ENCODE data around the gene DTWD2. TPM values are rescaled to one million over a fixed set of nuclear protein-coding genes. Genes with fewer than 3 reads are reported as not detected.
A peak's percentile ranks its signal among the peaks of the same experiment; 100 is the strongest.

Gene DTWD2
- total RNA-seq, 2 donors from 2014 or later = 2.3 to 3.2 TPM

DNA sequence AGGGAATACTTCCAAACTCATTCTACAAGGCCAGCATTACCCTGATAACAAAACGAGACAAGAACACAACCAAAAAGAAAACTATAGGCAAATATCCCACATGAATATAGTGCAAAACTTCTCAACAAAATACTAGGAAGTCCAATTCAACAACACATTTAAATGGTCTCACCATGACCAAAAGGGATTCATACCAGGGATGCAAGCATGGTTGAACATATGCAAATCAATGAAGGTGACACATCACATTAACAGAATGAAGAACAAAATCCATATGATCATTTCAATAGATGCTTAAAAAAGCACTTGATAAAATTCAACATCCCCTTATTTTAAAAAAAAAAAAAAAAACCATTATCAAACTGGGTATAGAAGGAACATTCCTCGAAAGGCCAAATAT lies 186.0 kb downstream of the DTWD2 start:
- H3K36me3 Mint-ChIP-seq (ENCODE audit: insufficient read depth in 2 of 2) = no peaks in the 10 kb centered on the region
- H3K4me1 Mint-ChIP-seq (ENCODE audit: low read depth) = no peaks in the 10 kb centered on the region
- no peaks in the 10 kb centered on the region for H3K27me3 Mint-ChIP-seq (ENCODE audit: low read depth)
- H3K27ac Mint-ChIP-seq = no peak overlapping the region
- peaks cover 0 to 2% of the 10 kb centered on the region in 2 donors for H3K9me3 Mint-ChIP-seq
- DNase-seq = no peak
- H3K4me3 Mint-ChIP-seq = no peak overlapping the region
- no peak for ATAC-seq (replicated peaks in 1 of 2)

DNA sequence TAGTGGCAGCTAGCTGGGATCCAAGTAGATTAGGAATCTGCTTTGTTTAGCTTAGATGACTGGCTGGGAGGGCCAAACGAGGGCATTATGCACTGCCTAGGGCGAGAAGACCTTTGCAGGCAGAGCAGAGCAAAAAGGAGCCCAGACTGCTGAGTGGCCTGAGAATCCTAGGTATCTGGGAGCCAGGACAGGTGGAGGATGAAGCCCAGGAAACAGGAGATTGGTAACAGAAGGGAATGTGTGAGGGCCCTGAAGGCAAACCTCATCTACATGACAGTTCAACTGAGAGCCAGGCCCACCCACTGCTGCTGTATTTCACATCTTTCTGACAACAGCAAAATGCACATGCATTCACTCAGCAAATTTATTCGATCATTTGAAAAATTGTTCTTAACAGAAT lies 192.3 kb downstream of the DTWD2 start:
- no peaks in the 10 kb centered on the region for H3K36me3 Mint-ChIP-seq (ENCODE audit: insufficient read depth in 2 of 2)
- no peak for ATAC-seq (replicated peaks in 1 of 2)
- H3K27ac Mint-ChIP-seq = no peak overlapping the region
- no peaks in the 10 kb centered on the region for H3K4me1 Mint-ChIP-seq (ENCODE audit: low read depth)
- no peak for DNase-seq
- no peaks in the 10 kb centered on the region for H3K9me3 Mint-ChIP-seq
- H3K4me3 Mint-ChIP-seq = no peak overlapping the region
- no peaks in the 10 kb centered on the region for H3K27me3 Mint-ChIP-seq (ENCODE audit: low read depth)

DNA sequence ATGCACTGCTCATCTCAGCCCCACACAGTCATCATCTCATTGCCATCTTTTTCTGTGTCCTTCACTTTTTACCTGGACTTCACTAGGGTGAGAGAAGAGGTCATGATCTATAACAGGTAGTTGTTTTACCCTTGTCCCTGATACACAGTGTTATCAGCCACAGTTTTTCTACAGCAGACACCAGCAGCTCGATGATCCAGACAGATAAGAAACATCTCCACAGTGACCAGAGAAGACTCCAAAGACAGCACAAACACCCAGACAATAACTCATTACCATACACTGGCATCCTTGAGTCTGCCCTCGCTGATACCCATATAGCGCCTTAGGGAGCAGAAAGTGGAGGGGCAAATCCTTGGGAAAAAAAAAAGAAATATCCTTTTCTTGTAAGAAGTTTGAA lies 194.1 kb downstream of the DTWD2 start:
- H3K27ac Mint-ChIP-seq = no peak overlapping the region
- no peaks in the 10 kb centered on the region for H3K27me3 Mint-ChIP-seq (ENCODE audit: low read depth)
- ATAC-seq (replicated peaks in 1 of 2) (no peak), DNase-seq (no peak)
- no peaks in the 10 kb centered on the region for H3K36me3 Mint-ChIP-seq (ENCODE audit: insufficient read depth in 2 of 2)
- no peaks in the 10 kb centered on the region for H3K4me1 Mint-ChIP-seq (ENCODE audit: low read depth)
- H3K9me3 Mint-ChIP-seq = no peaks in the 10 kb centered on the region
- H3K4me3 Mint-ChIP-seq = no peak overlapping the region

DNA sequence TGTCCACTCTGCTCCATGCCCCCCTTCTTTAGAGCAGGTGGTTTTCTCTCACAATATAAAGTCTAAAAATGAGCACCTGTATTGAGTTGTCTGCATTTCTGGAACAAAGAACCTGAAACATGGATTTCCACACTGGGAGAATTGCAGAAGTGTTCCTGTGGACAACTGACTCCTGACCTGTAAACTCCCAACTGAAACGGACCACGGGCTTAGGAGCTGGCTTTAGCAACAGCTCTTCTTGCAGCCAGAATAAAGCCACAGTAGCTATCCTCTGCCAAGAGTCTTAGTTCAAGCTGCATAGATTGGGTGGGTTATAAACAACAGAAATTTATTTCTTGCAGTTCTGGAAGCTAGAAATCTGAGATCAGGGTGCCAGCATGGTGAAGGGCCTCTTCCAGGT lies 194.7 kb downstream of the DTWD2 start:
- H3K27ac Mint-ChIP-seq = no peak overlapping the region
- H3K36me3 Mint-ChIP-seq (ENCODE audit: insufficient read depth in 2 of 2) = no peaks in the 10 kb centered on the region
- DNase-seq = no peak
- H3K4me1 Mint-ChIP-seq (ENCODE audit: low read depth) = no peaks in the 10 kb centered on the region
- H3K9me3 Mint-ChIP-seq = no peaks in the 10 kb centered on the region
- no peaks in the 10 kb centered on the region for H3K27me3 Mint-ChIP-seq (ENCODE audit: low read depth)
- H3K4me3 Mint-ChIP-seq = no peak overlapping the region
- ATAC-seq (replicated peaks in 1 of 2) = no peak

DNA sequence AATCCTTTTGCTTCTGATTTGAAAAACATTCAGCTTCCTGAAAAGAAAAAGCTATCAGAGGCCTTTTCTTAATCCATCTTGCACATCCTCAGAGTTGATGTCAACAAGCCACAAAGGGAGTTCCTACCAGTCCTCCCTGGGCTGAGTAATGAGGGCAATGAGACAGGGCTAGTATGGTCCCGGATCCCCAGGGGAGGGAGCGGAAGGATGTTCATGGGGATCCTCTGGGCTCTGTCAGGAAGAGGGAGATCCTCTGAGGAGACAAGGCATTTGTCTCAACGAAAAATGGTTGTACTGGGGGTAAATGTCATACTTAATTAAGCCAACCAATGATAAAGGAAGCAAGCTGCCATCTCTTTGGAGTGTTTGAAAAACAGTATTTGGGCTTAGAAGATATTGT lies 195.3 kb downstream of the DTWD2 start:
- Mint-ChIP-seq H3K36me3 (ENCODE audit: insufficient read depth in 2 of 2) (no peaks in the 10 kb centered on the region), H3K27ac (no peak overlapping the region), H3K9me3 (no peaks in the 10 kb centered on the region), H3K27me3 (ENCODE audit: low read depth) (no peaks in the 10 kb centered on the region), H3K4me1 (ENCODE audit: low read depth) (no peaks in the 10 kb centered on the region), H3K4me3 (no peak overlapping the region)
- DNase-seq (no peak), ATAC-seq (replicated peaks in 1 of 2) (no peak)

DNA sequence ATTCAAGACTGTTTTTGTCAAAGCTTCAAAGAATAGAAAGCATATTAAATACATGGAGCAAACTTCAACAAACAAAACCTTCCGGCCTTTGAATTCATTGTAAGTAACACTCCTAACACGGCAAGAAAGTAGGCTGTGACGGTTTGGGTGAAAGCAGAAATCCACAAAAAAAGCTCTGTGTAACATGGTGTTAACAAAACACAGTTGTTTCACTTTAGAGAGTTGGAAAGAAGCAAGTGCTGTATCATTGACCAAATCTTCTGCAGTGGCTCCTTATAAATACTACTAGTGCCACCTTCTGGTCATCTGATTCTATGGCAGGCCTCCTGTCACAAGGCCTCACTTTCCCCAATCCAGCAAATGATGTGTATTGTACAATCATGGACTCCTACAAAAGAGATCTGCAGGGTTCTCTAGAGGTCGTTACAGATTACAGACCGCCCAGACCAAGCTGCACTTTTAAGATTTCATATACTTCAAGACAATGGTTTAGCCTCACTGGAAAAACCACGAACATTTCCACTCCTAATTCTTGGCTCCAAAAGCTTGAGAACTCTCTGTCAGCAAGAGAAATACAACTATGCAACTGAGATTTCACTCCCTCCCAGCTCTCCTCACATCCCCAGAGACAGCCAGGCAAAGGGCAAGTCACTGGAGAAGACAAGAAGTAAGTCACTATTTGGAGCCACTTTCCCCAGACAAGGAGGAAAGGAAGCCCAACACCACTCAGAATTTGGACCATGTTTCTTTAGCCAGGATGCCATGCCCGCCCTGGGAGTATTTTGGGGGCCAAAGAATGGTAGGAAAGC lies 196.2 kb downstream of the DTWD2 start:
- Mint-ChIP-seq H3K4me1 (ENCODE audit: low read depth) (no peaks in the 10 kb centered on the region), H3K4me3 (no peak overlapping the region), H3K9me3 (no peaks in the 10 kb centered on the region), H3K36me3 (ENCODE audit: insufficient read depth in 2 of 2) (no peaks in the 10 kb centered on the region), H3K27me3 (ENCODE audit: low read depth) (no peaks in the 10 kb centered on the region), H3K27ac (no peak overlapping the region)
- peak; percentile 53 to 71 for ATAC-seq (replicated peaks in 1 of 2)
- peak; percentile 19 to 23 for DNase-seq

DNA sequence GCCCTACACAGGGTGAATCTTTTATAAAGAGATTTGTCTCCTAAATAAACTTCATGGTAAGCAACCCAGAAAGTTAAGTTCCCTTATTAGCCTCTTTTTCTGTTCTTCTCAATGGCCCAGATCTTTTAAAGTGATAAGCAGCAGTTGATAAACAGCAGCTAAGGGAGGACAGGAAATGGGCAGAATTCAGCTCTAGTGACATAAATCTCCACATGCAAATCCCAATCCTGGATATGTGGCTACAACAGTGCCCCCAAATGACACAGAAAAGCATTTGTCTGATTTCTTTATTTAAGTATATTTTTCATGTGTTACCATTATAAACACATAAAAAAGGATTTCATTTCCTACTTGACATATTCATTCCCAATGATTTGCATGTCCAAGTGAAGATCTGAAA lies 199.0 kb downstream of the DTWD2 start:
- H3K4me3 Mint-ChIP-seq = no peak overlapping the region
- H3K27me3 Mint-ChIP-seq (ENCODE audit: low read depth) = no peaks in the 10 kb centered on the region
- no peaks in the 10 kb centered on the region for H3K9me3 Mint-ChIP-seq
- no peaks in the 10 kb centered on the region for H3K36me3 Mint-ChIP-seq (ENCODE audit: insufficient read depth in 2 of 2)
- no peaks in the 10 kb centered on the region for H3K4me1 Mint-ChIP-seq (ENCODE audit: low read depth)
- ATAC-seq (replicated peaks in 1 of 2) (no peak), DNase-seq (no peak)
- H3K27ac Mint-ChIP-seq = no peak overlapping the region

DNA sequence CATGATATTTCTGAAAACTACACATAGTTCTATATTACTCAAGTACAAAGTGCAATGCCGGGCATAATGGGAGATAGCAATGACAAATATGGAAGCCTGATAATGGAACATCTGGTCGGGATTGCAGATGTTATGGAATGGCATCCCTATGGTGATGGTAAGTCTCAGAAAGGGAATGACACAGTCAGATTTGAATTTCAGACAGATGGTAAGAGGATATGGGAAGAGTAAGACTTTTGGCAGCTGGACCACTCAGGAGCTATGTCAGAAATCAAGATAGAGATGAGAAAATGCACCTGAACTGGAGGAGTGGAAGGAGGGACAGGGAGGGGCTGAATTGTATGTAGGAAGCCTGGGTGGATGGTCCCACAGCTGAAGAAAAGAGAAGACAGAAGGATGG lies 200.0 kb downstream of the DTWD2 start:
- H3K36me3 Mint-ChIP-seq (ENCODE audit: insufficient read depth in 2 of 2) = no peaks in the 10 kb centered on the region
- ATAC-seq (replicated peaks in 1 of 2) (no peak), DNase-seq (no peak)
- H3K4me3 Mint-ChIP-seq = no peak overlapping the region
- H3K27ac Mint-ChIP-seq = no peak overlapping the region
- H3K9me3 Mint-ChIP-seq = no peaks in the 10 kb centered on the region
- no peaks in the 10 kb centered on the region for H3K27me3 Mint-ChIP-seq (ENCODE audit: low read depth)
- H3K4me1 Mint-ChIP-seq (ENCODE audit: low read depth) = no peaks in the 10 kb centered on the region

Other genes with a start within 250 kb of the DTWD2 start
- gene DMXL1, start 82.5 kb upstream of the DTWD2 start, total RNA-seq = 10 to 100 TPM; 34.8 to 43.6 TPM

Measured in activated T-cell treated with anti-CD3 and anti-CD28 coated beads, Interleukin-2, amount 50 U/mL, for 72 hours (primary cell).